Measurements from ENCODE around the gene PNPLA3.
"Not testable (repeated sequence)": the region's sequence is repeated elsewhere in the genome, so short reads cannot be mapped to it uniquely, and the experiment has no call there.

The PNPLA3 gene

DNA sequence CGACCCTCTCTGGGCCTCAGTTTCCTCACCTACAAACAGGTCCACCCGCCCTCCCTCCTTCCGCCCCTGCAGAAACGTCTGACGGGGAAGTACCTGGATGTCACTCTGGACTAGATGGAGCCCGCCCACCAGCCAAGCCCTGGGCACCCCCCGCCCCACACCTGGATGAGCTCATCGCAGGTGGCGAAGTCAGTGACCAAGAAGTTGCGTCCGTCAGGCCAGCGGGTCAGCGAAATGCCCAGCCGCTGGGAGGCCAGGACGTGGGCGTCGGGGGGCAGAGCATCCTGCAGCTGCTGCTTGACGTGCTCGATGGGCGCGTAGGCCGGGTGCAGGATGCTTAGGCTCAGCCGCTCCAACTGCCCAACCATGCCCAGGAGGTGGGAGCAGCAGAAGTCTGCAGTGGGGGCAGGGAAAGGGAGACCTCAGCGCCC, 32.7 kb upstream of the PNPLA3 start:
- no peak for DNase-seq (ENCODE audit: low read depth)

DNA sequence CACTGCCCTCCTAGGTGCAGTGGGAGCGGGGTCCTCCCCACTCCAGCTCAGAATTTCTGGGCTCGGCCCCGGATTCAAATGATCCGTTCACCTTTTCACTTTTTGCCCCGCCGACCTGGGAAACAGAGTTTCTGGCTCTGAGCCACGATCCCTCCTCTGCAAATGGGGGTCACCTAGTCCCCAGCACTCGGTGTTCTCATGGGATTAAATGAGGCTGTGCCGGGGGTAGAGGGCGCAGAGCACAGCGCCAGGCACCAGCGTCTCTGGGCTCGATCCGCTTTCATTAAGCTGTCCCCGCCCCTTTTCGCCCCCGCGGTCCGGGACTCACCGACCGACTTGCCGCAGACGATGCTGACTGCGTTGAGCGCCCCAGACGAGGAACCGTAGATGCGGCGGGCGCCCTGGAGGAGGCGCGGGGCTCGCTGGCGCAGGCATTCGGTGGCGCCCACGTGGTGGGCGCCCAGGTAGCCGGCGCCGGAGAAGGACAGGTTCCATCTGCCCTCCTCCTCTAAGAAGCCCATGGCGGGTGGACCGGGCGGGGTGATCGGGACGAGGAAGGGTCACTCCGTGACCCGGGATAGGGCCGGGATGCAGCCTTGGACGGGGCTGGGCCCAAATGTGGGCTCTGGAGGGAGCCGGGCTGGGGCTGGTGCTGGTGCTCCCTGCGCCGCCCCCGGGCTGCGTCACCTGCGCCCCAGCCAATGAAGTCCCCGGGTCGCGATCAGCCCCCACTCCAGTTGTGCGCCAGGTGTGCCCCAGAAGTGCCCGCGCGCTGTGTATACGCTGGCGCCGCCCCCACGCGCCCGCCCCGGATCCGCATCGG, 32.0 kb upstream of the PNPLA3 start, which contains the start of gene PNPLA5:
Gene PNPLA5, minus strand, starts transcription at position 654 of the 823 bp plus-strand sequence. Its CDS starts 133 bp downstream, at position 521.
- no peak for DNase-seq (ENCODE audit: low read depth)

DNA sequence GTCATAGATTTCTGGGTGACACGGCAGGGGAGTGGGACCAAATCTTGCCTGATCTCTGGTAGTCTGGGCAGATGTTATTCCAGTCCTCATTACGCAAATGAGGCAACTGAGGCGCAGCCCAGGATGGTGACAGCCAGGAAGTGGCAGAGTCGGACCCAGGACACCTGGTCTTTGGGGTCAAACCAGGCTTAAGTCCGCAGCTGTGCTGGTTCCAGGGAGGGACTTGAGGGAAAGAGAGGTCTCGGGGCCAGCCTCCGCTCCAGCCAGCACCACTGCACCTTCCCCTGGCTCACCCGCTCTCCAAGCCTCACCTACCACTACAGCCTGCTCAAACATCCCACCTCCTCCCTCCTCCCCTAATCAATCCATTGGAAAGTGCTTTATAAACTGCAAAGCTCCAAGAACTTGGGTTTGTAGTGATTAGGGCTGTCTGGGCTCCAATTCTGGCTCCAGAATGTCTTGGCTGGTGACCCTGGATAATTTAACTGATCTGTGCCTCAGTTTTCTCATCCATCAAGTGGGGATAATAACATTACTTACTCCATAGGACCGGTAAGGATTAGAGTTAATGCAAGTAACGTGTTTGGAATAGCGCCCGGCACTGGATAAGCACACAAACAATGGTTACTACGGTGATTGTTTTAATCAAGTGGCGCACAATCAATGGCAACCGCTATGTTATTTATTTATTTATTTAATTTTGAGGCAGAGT, 31.3 kb upstream of the PNPLA3 start:
- no peak for DNase-seq (ENCODE audit: low read depth)

DNA sequence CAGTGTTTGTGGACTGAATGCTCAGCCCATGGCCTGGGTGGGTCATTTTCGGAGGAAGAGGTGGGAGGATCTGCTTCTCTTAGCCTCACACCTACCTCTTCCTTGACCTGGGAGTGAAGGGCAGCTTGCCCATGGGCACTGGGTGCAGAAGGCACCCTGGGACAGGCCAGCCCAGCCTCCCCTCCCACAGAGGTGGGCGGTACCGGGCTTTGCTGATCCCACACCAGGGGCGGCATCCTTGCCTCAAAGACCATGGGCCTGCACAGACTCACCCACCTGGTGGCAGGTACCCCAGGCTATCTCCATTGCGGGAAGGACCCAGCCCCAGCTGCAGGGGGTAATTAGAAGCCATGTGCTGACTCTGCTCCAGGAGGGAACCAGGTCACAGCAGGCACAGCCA, 30.3 kb upstream of the PNPLA3 start:
- DNase-seq (ENCODE audit: low read depth): no peak

DNA sequence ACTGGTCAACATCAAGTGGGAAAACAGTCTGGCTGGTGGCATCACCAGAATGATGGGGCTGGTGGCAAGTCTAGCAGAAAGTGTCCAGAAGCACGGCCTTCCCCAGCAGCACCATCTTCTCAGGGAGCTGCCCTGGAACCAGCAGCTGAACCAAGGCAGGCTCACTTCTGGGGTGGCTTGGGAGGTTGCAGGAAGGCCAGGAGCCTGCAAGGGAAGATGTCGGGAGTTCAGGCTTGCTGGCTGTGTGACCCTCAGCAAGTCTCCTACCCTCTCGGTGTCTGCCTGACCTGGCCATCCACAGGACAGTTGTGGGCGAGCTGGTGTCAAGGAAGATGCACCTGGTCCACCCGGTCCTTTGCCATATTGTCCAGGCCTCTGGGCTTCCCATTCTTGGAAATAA, 29.5 kb upstream of the PNPLA3 start:
- DNase-seq (ENCODE audit: low read depth): no peak

DNA sequence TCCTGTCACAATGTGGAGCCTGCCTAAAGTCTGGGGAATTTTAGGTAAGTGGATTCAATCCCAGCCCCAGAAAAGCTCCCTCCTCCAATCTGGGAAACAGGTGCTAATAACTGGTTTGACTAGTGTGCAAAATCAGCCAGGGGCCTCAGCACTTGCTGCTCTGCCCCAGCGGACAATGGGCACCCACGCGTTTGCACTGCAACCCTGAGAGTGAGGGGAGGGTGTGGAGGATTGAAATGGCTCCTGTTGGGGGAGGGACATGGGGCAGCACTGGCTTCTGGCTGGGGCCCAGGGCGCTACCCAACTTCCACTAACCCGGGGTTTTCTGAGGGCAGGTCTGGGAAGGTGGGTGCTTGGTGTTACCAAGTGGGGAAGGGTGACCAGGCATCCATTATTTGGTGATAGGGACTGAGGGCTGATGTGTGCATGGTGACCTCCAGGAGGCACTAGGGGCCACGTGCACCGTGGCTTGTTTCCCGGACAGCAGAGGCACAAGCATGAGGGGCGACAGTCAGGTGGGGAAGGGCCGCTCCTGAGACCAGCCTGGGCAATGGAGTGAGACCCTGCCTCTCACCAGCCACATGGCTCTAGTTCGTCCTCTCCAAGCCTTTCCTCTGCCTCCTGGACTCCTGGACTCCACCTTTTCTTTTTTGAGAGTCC, 27.5 kb upstream of the PNPLA3 start:
- DNase-seq (ENCODE audit: low read depth): no peak

DNA sequence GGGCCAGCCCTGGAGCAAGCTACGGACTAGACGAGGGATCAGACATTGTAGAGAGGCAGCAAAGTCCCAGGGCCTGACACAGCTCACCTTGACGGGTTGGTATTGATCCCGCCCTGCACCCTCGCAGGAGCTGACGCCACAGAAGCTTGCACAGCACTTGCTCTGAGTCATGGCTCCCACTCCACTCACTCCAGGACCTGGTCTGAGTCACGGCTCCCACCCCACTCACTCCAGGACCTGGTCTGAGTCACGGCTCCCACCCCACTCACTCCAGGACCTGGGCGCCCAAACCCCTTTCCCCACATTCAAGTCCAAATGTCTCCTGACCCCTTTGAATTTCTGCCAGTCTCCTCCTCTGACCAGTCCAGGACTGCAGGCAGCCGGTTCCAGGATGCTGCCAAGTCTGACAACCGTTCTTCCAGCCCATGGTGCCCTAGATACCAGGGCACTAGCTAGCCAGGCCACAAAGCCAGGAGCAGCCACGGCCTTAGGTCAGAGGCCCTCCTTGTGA, 25.8 kb upstream of the PNPLA3 start:
- DNase-seq (ENCODE audit: low read depth): no peak

DNA sequence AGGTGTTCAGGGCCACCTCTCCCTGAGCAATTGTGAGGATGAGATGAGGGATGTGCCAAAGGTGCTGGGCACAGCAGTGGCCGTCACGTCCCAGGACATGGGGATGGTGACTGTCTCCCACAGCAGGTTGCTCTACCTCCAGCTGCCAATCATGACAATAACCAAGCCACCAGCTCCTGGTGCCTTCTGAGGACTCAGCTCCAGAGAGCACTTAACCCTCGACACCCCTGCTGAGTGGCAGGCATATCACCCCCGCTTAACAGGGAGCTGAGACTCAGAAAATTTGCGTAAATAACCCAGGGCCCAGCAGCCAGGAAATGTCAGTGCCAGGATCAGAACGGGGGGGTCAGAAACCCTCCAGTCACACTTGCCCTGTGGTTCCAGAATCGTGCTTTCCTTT, 23.4 kb upstream of the PNPLA3 start:
- DNase-seq (ENCODE audit: low read depth): no peak

DNA sequence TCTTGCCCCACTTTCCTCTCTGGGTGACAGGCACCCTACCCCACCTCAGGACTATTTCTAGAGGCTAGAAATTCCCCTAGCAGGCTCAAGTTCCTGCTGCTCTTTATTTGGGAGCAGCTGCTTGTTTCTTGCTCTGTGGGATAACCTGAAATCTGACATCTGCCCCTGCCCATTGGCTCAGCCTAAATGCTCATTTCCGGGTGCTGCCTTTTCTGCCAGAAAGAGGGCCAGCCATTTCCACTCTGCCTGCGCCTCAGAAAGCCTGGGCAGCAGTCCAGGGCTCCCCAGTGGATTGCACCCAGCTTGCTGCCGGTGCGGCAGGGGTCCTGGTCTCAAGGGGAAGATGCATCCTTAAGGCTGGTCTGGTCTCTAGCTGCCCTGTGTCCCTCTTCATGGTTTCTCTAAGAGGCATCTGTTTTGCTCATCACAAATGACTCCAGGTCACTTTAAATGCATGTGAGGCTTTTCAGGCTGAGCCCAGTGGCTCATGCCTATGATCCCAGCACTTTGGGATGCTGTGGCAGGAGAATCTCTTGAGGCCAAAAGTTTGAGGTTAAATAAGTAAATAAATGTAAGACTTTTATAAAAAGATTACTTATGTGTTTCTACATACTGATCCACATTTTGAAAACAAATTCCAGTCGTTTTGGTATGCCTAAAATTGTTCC, 21.5 kb upstream of the PNPLA3 start:
- no peak for DNase-seq (ENCODE audit: low read depth)

DNA sequence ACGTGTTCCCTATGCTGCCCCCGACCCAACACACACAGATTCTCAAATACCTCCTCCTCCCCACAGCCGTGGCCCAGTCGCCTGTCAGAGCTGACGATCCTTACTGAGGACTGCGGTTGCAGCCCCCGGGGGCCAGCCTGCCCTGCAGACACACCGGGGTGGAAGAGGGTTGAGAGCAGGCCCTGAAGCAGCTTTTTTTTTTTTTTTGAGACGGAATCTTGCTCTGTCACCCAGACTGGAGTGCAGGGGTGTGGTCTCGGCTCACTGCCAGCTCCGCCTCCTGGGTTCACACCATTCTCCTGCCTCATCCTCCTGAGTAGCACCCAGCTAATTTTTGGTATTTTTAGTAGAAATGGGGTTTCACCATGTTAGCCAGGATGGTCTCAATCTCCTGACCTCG, 20.6 kb upstream of the PNPLA3 start:
- DNase-seq (ENCODE audit: low read depth): not testable (repeated sequence)

DNA sequence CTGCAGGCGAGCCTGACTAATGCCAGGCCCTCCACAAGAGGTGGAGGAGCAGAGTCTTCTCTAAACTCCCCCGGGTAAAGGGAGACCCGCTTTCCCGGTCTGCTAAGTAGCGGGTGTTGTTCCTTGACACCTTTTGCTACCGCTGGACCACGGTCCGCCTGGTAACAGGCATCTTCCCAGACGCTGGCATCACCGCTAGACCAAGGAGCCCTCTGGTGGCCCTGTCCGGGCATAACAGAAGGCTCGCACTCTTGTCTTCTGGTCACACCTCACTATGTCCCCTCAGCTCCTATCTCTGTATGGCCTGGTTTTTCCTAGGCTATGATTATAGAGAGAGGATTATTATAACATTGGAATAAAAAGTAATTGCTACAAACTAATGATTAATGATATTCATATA, 19.2 kb upstream of the PNPLA3 start:
- DNase-seq (ENCODE audit: low read depth): not testable (repeated sequence)

DNA sequence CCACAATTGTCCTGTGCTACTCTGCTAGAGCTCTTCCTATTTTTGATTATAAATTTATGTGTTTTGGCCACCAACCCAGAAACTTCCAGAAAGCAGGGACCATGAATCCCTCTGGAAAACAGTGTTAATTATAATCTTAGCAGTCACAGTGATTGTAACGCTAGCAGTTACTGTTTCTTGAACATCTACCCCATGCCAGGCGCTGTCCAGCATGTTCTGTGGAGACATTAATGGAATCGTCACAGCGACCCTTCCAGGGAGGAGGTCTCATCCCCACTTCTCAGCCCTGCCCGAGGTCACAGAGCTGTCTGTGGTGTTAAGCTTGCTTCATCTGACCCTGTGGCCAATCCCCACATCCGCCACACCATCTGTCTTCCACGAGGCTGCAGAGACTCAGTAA, 17.9 kb upstream of the PNPLA3 start:
- DNase-seq (ENCODE audit: low read depth): no peak

DNA sequence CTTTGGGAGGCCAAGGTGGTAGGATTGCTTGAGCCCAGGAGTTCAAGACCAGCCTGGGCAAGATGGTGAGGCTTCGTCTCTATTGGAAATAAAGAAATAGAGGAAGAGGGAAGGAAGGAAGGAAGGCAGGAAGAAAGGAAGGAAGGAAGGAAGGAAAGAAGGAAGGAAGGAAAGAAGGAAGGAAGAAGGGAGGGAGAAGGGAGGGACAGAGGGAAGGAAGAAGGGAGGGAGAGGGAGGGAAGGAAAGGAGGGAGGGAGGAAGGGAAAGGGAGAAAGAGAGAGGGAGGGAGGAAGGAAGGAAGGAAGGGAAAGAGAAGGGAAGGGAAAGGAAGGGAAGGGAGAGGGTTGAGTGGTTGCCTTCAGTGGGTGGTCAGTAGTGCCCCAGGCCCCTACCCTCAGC, 13.9 kb upstream of the PNPLA3 start:
- no peak for DNase-seq (ENCODE audit: low read depth)

DNA sequence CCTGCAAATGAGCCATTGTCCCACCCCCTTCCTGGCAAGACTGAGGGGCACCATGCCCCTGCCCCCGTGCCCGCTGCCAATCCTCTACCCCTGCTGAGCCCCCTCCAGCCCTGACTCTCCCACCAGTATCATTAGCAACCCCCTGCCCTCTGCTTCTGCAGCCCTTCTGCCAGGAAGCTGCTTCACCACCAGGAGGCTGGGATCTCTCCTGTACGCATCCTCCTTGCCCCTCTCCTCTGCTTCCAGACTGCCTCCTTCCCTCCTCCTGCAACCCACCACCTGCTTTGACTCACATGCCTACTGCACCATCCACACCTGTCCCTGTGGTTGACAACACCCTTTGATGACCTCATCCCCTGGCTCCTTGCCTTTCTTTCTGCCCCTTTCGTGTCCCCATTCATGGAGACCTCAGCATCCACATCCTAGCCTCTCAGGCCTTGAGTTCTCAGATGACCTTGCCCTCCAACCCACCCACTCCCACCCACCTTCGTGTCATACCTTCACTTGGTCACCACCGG, 13.4 kb upstream of the PNPLA3 start:
- DNase-seq (ENCODE audit: low read depth): no peak

DNA sequence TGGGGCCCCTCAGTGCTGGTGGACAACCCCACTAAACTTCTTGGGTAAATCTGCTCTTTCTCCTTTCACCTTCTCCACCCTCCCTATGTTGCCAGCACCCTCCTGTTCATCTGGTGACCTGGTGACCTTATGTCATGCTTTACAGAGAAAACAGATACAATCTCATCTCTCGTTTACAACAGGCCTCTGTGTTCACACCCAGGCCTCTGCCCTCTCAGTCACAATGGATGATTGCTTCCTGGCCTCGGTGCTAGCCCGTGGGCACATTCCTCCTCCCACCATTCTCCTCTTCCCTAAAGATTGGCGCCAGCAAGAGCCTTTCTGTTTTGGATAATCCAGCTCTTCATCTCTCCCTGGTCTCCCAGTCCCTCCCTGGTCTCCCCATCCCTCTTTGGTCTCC, 12.3 kb upstream of the PNPLA3 start:
- no peak for DNase-seq (ENCODE audit: low read depth)

DNA sequence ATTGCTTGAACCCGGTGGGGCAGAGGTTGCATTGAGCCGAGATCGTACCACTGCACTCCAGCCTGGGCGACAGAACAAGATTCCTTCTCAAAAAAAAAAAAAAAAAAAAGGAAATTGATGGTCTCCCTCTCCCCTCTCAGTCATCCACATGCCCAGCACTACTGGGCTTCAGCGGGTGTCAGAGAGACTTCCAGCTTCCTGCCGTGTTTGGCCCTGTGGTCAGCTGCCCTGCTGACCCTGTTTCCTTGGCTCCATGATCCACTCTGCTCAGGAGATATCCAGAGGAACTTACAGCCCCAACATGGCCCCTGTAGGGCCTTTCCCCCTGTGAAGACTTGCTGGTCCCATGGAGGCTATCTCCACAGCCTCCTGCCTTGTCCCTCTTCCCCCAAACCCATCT, 6.1 kb upstream of the PNPLA3 start:
- no peak for DNase-seq (ENCODE audit: low read depth)

DNA sequence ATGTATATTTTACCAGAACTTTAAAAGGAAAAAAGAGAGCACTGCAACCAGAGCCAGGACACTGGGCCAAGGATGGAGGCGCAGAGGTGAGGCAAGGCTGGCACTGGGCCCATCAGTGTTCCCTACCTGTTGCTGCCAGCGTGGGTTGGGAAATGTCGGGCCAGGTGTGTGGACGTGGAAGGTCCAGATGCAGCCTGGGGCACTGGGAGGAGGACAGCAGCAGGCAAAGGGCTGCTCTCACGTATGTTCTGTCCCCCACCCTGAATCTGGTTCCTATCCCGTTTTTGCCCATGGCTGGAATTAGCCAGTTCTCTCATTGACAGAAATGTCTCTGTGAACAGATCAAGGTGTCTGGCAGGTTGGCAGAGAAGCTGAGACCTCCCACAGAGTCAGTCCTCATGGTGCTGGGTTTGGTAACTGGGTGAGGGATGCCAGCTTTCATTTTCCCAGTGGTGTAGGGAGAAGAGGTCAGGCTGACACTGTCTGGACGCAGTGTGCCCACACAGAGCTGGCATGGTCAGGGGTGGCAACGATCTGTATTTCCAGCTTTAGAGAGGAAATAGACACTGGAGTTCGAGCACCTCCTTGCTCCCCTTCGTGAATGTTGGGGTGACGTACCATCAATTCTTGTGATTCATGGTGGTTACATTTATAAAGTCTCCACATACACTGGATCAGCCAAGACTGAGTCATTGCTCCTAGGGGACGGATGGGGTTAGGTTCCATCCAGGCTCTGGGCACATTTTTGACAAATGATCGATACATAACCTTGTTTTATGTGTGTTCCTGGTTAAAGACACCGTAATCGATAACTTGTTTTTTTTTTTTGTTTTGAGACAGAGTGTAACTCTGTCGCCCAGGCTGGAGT, 4.3 kb upstream of the PNPLA3 start:
- DNase-seq (ENCODE audit: low read depth): no peak

DNA sequence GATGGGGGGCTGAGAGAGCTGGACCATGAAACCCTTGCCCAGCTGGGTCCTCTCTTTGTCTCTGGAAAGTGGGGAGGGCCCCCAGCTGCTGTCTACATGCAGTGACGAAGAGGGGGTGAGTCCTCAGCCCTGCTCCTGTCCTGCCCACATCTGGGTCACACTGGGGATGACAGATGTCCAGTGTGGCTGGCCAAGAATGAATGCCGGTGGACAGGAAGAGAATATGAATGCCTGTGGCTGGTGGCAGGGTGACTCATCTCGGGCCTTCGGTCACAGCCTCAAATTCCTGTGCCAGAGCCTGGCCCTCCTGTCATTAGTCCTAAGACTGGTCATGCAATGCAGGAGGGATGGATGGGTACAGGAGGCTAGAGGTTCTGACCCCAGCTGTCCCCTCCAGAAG, 2.2 kb upstream of the PNPLA3 start:
- no peak for DNase-seq (ENCODE audit: low read depth)

DNA sequence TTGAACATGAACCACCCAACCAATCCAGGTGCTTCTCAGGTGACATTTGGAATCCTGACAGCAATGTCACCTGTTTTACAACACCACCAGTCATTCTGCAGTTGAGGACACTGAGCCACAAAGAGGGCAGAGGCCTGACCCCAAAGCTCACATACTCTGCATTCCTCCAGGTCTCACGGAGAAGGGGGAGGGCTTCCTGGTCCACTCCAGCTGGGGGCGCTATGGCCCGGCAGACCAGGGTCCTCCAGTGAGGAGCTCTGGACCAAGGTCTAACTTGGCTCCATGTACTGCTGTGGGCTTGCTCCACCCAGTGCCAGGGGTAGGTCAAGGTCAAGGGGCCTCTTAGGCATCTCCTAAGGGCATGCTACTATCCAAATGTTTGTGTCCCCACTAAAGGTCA, 1.5 kb upstream of the PNPLA3 start:
- no peak for DNase-seq (ENCODE audit: low read depth)

DNA sequence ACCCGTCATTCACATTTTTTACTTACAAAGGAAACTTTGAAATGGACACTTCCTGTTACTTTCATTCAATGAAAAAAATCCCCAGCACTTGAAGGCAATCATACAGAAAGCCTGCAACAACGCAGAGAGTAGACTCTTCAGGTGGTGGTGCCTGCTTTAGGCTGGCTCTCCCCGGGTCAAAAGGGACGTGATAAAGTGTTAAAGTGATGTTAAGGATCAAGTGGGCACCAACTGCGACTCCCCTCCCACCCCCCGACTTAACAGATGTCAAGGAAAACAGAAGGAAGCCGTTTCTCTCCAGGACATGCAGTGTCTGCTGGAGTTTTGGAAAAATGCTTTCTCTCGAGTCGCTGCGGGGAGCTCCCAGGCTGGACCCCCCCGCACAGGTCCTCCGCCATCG, 414 bp upstream of the PNPLA3 start:
- no peak for DNase-seq (ENCODE audit: low read depth)

DNA sequence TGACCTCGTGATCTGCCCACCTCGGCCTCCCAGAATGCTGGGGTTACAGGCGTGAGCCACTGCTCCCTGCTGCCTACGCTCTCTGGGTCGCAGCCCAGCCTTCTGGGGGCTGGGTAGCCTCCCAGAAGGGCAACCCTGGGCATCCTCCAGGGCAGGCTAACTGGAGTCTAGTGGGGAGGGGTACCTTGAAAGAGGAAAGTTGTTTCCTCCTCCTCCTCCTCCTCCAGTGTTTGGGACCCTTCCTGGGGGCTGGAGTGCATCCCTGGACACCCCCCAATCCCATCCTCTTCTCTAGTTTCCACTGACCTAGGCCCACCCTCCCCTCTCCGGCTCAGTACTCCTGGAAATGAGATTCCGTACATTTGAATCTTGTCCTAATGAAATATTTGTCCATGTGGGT, 1.3 kb downstream of the PNPLA3 start:
- DNase-seq (ENCODE audit: low read depth): no peak
